HG03432 (cell line): ENCODE data around the gene GNB5.
"Not testable (repeated sequence)": the region's sequence is repeated elsewhere in the genome, so short reads cannot be mapped to it uniquely, and the experiment has no call there.

Experiments
- ATAC-seq: cut with Tn5 transposase; IDR thresholded peaks from one replicate; pipeline ENCODE4 v1.9.1; 2021; ENCODE audit warnings: mild to moderate bottlenecking, moderate library complexity; ENCODE audit not compliant: unreplicated experiment

The GNB5 gene

GRCh38 chr15:52171807-52172206 lies 19.4 kb downstream of the GNB5 start:
- no peak for ATAC-seq

- ATAC-seq: no peak
Measured at GRCh38 chr15:52171386-52171785, 19.8 kb downstream of the GNB5 start.

GRCh38 chr15:52170199-52170598 lies 21.0 kb downstream of the GNB5 start:
- ATAC-seq: not testable (repeated sequence)

- not testable (repeated sequence) for ATAC-seq
Measured at GRCh38 chr15:52165494-52166131, 25.6 kb downstream of the GNB5 start.

- no peak for ATAC-seq
Measured at GRCh38 chr15:52164631-52165265, 26.4 kb downstream of the GNB5 start.

- no peak for ATAC-seq
Measured at GRCh38 chr15:52163321-52164190, 27.6 kb downstream of the GNB5 start.

GRCh38 chr15:52162876-52163275 lies 28.3 kb downstream of the GNB5 start:
- ATAC-seq: no peak

GRCh38 chr15:52162260-52162659 lies 28.9 kb downstream of the GNB5 start:
- ATAC-seq: no peak

- no peak for ATAC-seq
Measured at GRCh38 chr15:52161406-52161966, 29.7 kb downstream of the GNB5 start.

GRCh38 chr15:52159645-52160044 lies 31.5 kb downstream of the GNB5 start:
- ATAC-seq: no peak

GRCh38 chr15:52158084-52158765 lies 33.0 kb downstream of the GNB5 start:
- ATAC-seq: no peak

GRCh38 chr15:52155878-52156277 lies 35.3 kb downstream of the GNB5 start:
- ATAC-seq: no peak

- ATAC-seq: no peak
Measured at GRCh38 chr15:52154896-52155865, 36.0 kb downstream of the GNB5 start.

GRCh38 chr15:52153900-52154895 lies 37.0 kb downstream of the GNB5 start:
- ATAC-seq: no peak

GRCh38 chr15:52151353-52151752 lies 39.8 kb downstream of the GNB5 start:
- ATAC-seq: no peak

- no peak for ATAC-seq
Measured at GRCh38 chr15:52150871-52151270, 40.3 kb downstream of the GNB5 start.

- no peak for ATAC-seq
Measured at GRCh38 chr15:52150043-52150825, 41.0 kb downstream of the GNB5 start.

GRCh38 chr15:52148403-52148802 lies 42.8 kb downstream of the GNB5 start:
- ATAC-seq: no peak
